Activated CD8-positive, alpha-beta memory T cell treated with anti-CD3 and anti-CD28 coated beads, Interleukin-2, amount 50 U/mL, for 24 hours (primary cell): ENCODE measurements around the gene RNF125.
"Not testable (repeated sequence)": the region's sequence is repeated elsewhere in the genome, so short reads cannot be mapped to it uniquely, and the experiment has no call there.

ENCODE experiments used
- DNase-seq: peaks from one replicate; pipeline ENCODE4 v3.0.0-alpha.2; 2020; ENCODE audit errors: extremely low read depth

Gene RNF125

DNA sequence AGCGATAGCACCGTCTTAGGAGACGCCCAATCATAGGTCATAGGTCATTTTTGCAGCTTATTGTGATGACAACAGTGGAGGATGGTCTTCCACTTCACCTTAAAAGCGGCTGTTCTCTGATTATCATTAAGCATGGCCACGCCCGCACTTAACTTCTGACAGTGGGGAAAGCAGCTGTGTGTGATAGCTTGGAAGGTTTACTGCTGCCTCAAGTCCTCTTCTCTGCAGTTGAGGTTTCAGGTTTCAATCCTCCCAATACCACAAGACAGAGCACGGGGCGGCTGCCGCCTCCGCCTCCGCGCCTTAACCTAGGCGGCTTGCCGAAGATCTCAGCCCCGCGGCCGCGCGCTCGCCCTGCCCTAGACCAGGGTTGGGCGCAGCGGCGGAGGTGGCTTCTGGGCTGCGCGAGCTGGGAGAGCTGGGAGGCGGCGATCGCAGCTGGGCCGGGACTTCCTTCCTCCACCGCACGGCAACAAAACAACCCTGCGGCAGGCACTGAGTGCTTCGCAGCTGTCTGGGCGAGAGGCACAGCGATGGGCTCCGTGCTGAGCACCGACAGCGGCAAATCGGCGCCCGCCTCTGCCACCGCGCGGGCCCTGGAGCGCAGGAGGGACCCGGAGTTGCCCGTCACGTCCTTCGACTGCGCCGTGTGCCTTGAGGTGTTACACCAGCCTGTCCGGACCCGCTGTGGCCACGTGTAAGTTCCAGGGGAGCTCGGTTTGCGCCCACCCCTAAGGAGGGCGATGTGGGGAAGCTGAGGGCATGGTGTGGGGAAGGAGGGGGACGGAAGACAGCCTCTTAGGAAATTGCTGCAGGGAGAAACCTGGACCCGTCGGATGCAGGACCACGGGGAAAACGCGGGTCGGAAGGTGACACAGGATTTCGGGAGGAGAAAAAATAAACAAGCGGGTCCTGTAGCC is at the start of gene RNF125:
Gene RNF125 (plus strand): TSS at position 495 of the 920 bp plus-strand sequence. CDS start 39 bp downstream, at position 534.
- peak; percentile 60 for DNase-seq

DNA sequence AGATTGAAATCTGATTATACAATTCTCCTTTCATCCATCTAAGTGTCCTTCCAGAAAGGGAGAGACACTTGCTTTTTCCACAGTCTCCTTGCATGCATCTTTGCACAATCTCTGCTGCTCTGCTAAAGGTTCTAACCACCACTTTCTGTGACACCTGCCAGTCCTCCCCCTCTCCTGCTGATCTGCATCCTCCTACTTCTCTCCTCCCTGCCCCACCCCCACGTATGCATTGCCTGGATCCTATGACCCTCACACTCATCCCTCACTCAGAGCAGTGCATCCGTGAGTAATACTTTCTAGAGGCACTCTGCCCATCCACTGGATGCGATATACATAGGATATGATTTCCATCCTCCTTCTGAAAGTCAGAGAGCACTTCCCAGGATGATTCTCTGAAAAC is 48.0 kb upstream of the RNF125 start:
- no peak for DNase-seq

DNA sequence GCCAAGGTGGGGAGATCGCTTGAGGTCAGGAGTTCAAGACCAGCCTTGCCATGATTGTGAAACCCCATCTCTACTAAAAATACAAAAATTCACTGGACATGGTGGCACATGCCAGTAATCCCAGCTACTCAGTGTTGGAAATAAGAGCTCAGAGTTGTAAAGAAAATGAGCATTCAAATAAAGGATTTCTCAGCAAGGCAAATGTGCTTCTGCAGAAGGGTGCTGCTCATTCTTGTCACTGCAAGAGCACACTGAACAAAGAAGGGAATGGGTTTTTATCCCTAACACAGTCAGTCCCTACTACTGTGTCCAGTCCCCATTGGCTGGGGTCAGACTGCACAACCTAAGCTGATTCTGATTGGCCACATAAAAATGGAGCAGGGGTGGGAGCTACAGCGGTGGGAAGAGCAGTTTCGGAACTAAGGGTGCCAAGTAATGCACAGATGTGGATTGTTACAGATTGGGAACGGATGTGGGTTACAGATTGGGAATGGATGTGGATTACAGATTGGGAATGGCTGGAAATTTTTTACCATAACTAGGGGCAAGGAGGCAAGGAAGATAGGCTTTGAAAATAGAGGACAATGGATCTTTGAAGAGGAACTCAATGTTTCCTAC is 44.6 kb upstream of the RNF125 start:
- DNase-seq: no peak

DNA sequence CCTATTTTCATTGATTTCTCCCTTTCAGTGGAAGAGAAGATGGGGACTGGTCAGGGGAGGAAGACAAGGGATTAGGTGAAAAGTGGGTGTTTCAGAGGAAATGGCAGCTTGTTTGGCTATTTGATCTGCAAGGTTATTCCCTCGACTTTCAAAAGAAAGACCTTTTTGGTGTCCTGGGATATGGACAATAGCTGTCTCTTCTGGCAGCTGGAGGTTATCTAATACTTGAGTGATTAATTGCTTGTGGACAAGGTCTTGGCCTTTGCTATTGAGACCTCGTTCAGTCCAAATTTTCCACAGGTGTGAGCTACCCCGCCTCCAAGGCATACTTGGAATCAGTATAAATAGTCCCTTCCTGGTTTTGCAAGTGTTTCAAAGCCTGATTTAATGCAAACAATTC is 42.4 kb upstream of the RNF125 start:
- DNase-seq: no peak

DNA sequence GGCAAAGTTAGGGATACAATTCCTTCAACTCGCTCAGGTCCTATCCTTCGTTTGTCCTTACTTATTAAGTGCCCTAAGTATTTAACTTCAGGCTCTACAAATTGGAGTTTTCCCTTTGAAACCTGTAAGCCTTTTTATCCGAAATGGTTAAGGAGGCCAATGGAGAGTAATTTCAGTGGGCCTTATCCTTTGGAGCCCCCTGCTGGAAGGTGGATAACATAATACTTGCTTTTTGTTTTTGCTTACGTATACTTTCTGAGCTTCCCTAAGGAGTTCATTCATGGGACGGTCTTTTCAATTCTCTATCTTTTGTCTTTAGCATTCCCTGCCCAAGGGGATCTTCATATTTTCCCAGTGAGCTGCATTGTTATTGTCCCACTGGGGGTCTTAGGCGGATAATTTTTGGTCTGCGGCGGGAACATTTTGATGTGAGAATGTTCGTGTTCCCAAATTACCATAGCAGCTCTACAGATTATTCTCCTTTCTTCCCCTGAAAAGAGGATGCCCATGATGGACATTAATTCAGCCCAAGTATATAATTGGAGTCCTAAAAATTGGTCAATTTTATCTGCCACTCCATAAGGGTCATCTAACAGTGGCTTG is 41.3 kb upstream of the RNF125 start:
- no peak for DNase-seq

DNA sequence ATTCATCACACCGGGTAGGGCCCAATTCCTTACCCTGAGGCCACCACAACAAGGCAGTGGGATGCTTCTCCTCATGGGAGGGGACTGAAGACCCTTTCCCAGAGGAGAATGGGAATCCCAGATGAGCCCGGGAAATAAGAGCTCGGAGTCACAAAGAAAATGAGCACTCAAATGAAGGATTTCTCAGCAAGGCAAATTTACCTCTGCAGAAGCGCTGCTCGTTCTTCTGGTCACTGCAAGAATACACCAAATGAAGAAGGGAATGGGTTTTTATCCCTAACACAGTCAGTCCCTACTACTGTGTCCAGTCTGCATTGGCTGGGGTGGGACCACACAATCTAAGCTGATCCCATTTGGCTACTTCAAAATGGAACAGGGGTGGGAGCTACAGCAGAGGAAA is 40.0 kb upstream of the RNF125 start:
- no peak for DNase-seq

DNA sequence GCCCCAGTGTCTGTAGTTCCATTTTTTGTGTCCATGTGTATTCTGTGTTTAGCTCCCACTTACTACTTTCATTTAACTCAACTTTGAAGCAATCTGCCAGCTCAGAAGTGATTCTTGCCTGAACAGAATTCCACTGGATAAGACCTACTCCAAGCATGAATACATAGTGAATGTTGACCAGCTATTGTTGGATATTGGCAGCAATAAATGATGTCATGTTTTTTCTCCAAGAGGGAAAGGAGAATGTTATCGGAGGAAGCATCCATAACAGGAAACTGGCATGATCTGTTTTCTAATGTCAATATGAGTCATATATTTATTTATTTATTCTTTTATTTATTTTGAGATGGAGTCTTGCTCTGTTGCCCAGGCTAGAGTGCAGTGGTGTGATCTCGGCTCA is 38.9 kb upstream of the RNF125 start:
- no peak for DNase-seq

DNA sequence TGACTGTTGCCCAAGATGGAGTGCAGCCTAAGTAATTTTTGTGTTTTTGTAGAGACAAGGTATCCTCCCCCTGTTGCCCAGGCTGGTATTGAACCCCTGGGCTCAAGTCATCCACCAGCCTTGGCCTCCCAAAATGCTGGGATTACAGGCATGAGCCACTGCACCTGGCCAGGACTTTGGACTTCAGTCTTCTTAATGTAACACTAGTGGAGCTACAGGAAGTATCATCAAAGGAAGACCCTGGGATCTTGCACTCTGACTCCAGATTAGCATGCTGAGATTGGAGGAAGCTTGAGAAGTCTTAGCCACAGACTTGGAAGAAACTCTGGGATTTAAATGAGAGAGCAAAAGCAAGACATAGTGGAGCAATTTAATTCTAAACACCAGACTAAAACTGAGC is 37.8 kb upstream of the RNF125 start:
- no peak for DNase-seq

DNA sequence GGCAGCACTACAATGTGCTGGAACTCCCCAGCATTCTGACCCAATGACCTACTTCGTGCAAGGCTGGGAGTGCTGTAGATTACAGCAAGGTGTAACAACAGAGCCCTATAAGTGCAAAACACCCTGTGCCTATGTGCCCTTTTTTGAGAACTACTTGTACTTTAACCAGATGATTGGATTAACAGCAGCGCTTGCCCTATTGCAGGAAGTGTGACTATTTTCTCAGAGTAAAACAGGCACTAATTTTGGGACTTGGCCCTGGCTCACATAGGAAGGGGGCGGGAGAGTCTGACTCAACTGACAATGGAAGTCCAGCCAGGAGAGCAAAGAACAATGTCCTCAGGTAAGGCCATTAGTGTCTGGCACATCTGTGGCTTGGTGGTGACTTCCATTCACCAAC is 35.6 kb upstream of the RNF125 start:
- DNase-seq: no peak

DNA sequence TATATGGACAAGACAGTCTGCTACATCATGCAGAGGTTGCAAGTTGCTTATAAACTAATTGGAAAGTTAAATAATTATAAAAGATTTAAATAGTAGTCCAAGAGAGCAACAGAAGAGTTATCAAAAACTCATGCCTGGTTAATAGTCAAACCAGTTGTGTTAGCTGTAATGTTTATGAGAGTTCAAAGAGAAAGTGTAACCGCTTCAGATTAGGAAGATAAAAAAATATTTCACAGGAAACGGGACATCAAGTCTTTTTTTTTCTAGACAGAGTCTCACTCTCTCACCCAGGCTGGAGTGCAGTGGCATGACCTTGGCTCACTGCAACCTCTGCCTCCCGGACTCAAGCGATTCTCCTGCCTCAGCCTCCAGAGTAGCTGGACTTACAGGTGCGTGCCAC is 34.6 kb upstream of the RNF125 start:
- no peak for DNase-seq

DNA sequence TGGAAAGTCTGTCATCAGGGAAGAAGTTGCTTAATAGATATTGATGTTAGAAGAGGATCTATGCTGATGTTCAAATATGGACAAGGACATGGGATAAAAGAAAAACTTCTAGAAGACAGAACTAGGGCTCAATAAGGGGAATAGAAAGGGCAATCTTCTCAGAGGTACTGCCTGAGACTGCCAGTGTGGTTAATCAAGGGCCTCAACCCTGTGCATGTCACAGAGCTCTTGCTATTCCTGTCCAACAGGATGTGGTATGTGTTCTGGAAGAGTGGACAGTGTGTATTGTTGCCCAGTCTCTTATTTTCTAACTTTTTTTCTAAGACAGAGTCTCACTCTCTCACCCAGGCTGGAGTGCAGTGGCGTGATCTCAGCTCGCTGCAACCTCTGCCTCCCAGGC is 27.8 kb upstream of the RNF125 start:
- DNase-seq: no peak

DNA sequence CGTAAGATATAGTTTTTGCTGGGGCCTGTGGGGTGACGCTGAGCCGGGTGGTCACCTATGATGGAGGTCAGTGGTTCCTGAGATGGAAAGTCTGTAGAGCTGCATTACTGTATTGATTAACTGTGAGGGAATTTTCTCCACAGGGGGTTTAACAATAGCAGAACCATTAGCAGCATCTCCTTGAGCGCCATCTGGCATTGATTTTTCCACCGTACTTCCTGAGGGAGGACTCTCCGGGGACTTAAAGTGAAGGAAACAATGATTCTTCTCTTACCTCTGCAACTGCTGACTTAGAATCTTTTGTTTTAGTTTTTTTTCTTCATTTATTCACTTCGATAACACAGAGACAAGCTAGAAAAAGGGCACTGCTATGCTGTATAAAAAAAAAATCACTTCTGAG is 22.6 kb upstream of the RNF125 start:
- no peak for DNase-seq

DNA sequence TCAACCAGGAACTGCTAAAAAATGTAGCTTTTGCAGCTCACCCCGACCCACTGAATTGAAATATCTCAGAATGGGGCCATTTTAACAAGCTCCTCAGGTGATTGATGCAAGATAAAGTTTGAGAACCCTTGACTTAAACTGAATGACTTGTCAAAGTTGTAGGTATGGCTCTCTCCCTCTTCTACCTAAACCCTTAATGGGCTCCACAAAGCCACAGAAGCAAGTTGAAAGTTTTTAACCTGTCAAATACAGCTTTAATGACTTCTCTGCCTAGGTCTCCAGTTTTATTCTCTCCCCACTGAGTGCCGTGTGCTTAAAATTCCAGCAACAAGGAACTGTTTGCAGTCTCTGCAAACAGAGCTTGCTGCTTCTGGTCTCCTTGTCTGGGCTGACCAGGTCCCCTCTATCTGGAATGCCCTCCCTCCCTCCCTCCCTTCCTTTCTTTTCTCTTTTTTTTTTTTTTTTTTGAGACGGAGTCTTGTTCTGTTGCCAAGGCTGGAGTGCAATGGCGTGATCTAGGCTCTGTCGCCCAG is 19.7 kb upstream of the RNF125 start:
- DNase-seq: no peak

DNA sequence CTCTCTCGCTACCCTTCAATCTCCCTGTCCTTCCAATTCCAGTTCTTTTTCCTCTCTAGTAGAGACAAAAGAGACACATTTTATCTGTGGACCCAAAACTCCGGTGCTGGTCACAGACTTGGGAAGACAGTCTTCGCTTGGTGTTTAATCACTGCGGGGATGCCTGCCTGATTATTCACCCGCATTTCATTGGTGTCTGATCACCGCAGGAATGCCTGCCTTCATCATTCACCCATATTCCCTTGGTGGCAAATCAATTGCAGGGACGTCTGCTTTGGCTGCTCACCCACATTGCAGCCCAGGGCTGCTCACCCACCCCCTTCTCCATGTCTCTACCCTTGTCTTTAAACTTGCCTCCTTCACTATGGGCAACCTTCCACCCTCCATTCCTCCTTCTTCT is 17.5 kb upstream of the RNF125 start:
- DNase-seq: not testable (repeated sequence)

DNA sequence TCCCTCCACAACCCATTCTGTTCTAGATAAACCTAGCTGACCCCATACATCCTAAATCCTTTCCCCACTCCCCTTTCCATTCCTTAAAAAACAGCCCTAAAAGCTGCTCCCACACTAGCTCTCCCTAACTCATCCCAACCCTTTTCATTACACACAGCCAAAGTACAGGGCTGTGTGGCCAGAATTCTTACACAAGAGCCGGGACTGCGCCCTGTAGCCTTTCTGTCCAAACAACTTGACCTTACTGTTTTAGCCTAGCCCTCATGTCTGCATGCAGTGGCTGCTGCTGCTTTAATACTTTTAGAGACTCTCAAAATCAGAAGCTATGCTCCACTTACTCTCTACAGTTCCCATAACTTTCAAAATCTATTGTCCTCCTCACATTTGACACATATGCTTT is 14.8 kb upstream of the RNF125 start:
- DNase-seq: not testable (repeated sequence)

DNA sequence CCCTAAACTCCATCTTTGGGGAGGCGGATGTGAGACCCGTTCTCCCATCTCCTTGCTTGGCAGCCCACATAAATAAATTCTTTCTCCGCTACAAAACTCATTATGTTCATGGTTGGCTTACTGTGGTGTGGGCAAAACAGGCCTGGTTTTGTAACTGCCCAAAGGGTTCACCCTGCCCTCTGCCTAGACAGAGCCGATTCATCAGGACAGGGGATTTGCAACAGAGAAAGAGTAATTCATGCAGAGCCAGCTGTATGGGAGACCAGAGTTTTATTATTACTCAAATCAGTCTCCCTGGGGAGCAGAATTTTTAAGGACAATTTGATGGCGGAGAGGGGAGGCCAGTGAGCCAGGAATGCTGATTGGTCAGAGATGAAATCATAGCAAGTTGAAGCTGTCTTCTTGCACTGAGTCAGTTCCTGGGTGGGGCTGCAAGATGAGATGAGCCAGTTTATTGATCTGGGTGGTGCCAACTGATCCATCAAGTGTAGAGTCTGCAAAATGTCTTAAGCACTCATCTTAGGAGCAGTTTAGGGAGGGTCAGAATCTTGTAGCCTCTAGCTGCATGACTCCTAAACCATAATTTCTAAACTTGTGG is 8.4 kb upstream of the RNF125 start:
- DNase-seq: no peak

DNA sequence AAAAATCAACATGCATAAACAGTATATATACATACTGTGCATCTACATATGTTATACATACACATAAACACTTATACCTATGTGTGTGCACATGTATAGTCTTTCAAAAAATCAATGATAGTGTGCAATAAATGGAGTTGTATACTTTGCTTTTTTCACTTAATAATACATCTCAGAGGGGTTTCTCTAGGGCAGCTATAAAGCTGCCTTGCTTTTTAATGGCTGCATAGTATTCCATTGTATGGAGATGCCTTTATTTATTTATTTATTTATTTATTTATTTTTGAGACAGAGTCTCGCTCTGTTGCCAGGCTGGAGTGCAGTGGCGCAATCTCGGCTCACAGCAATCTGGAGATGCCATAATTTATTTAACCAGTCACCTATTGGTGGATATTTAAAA is 7.4 kb upstream of the RNF125 start:
- DNase-seq: no peak

DNA sequence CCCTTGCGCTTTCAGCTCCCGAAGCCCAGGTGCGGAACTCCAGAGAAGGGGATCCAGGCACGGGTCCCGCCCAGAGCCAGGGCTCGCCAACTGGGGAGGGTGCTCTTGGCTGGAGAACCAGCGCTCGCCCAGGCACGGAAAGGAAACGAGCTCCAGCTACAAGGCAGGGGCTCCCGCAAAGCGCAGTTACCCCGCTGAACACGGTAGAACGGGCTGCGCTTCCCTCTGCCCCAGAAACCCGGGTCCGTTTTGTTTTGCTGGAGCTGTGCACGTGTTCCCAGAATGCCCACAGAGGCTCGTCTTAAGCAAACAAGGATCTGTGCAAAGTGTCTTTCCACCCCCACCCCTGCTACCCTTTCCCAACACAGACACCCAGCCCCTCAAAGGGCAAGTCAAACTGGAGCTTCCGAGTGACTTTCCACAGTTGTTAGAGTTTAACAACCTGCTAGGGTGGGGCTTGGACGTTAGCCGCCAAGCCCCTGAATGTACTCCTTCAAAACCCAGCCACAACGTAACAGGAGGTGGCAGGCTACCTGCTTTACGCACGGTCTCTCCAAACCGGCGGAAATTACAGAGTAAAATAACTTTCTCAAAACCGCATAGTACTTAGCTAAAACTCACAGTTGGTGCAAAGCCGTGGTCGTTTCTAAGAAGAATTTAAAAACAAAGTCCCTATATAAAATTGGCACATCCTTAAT is 775 bp downstream of the RNF125 start:
- no peak for DNase-seq

DNA sequence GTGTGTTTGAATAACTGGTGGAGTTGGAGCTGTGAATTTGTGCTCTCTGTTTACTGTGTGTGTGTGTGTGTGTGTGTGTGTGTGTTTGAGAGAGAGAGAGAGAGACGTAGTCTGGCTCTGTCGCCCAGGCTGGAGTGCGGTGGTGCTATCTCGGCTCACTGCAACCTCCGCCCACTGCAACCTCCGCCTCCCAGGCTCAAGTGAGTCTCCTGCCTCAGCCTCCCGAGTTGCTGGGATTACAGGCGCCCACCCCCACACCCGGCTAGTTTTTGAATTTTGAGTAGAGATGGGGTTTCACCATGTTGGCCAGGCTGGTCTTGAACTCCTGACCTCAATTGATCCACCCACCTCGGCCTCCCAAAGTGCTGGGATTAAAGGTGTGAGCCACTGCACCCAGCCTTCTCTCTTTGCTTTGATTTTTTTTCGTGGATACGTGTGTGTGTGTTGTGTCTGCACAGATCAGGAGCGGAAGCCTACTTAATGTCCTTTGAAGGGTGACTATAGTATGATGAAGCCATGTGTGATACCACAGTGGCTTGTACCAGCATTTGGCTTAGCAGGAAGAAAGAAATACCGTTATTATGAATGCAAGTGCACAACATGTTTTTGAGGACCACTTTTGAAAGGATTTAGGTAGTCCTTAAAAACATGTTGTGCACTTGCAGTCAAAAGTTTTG is 1.5 kb downstream of the RNF125 start:
- peak; percentile 20 for DNase-seq

DNA sequence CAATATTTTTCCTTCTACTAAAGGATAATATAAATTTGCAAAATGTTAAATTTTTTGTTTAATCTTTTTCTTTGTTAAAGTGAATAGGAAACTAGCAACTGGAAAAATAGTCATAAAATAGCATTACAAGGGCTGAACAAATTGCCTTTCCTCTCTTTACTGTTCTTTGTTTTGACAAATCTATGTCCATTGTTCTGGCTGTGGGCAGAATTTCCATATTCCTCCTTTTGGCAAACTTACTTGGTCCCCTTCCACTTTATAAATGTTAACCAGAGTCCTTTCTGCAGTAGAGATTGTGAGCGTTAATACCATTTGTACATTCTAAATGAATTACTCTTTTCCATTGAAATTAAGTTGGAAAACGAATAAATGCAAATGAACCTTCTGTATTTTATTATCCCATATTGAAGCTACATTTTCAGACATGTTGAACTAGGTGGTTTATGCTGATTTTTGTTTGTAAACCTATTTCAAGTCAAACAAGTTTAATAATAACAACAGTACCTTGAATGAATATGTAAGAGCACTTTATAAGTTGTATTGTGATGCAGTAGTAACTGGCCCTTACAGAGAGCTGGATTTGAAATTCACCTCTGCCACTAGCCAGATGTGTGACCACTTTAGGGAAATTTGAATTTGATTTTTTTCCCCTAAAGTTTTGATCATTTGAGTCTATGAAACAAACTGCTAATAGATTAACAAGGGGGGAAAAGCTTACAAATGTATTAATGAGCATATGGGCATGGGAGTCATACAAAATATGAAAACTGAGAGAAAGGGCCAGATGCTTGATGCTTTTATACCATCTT is 3.3 kb downstream of the RNF125 start:
- DNase-seq: no peak
